Endothelial cell of umbilical vein (primary cell): ENCODE results near the gene SNAP25. TPM values are rescaled to one million over a fixed set of nuclear protein-coding genes. Genes with fewer than 3 reads are reported as not detected.

Experiments used
- BruUV-seq: library from RNA; stranded (reverse); fragments of 400-500 nt; replicated peaks from 2 replicates; lab custom pipeline; 2021; lab: Mats Ljungman, UMichigan
- CTCF ChIA-PET: fragments of 300-600, 350-600 bp; sonication (Branson Sonifier 250); formaldehyde crosslinking; loops from one replicate; lab custom pipeline; 2021; ENCODE audit warnings: antibody characterized with exemption, inconsistent platforms; lab: Charles Lee
- POLR2A ChIA-PET: fragments of 300-600, 350-600 bp; sonication (Branson Sonifier 250); formaldehyde crosslinking; loops from one replicate; lab custom pipeline; 2021; ENCODE audit warnings: antibody characterized with exemption, inconsistent platforms; lab: Charles Lee
- DNase-seq: peaks from one replicate; pipeline ENCODE4 v3.0.0-alpha.2; 2011; ENCODE audit warnings: low read depth, low spot score
- FAIRE-seq: peaks from 2 replicates; lab custom pipeline; 2011; peaks lifted over from hg19 to GRCh38; lab: Jason Lieb, UNC
- H2AFZ ChIP-seq: 2 replicates; pipeline ENCODE4 v1.6.0; 2012; ENCODE audit warnings: low read depth, low read length, control low read depth, inconsistent platforms
- H3K27ac ChIP-seq: 2 replicates; pipeline ENCODE4 v1.5.1; 2011; ENCODE audit warnings: low read depth, mild to moderate bottlenecking, control low read depth, low read length, moderate library complexity; ENCODE audit not compliant: insufficient read depth
- H3K27me3 ChIP-seq, 2 experiments: 2 replicates each; pipeline versions ENCODE4 v1.6.0 to v1.6.1; 2011; ENCODE audit warnings: low read length in 2 of 2, mixed read lengths in 1 of 2; ENCODE audit not compliant: control insufficient read depth in 2 of 2, insufficient read depth in 2 of 2
- H3K36me3 ChIP-seq, 2 experiments: 2 replicates in 1 of 2; 3 replicates in 1 of 2; pipeline ENCODE4 v1.5.1; 2011; ENCODE audit warnings: low read length in 2 of 2, mild to moderate bottlenecking in 1 of 2, moderate library complexity in 1 of 2; ENCODE audit not compliant: control insufficient read depth in 2 of 2, insufficient read depth in 2 of 2; ENCODE audit errors: extremely low read depth in 1 of 2
- H3K4me1 ChIP-seq: 3 replicates; pipeline ENCODE4 v1.5.1; 2011; ENCODE audit warnings: mild to moderate bottlenecking, low read length; ENCODE audit not compliant: control insufficient read depth, insufficient read depth; ENCODE audit errors: extremely low read depth
- H3K4me2 ChIP-seq: 2 replicates; pipeline ENCODE4 v1.6.1; 2011; ENCODE audit warnings: low read length, control low read depth, mixed read lengths; ENCODE audit not compliant: insufficient read depth
- H3K4me3 ChIP-seq, 3 experiments: fragments of 200-600 bp in 1 of 3; sonication (generic), shearing (Covaris generic) in 1 of 3; replicated peaks in 1 of 3; 2 replicates each; pipeline ENCODE4 v1.5.1; 2011 to 2016; ENCODE audit warnings: control low read depth in 3 of 3, low read length in 3 of 3, mild to moderate bottlenecking in 2 of 3, inconsistent platforms in 1 of 3, low read depth in 1 of 3, moderate library complexity in 1 of 3; ENCODE audit not compliant: insufficient read depth in 1 of 3
- H3K79me2 ChIP-seq: 2 replicates; pipeline ENCODE4 v1.6.0; 2012; ENCODE audit warnings: low read length, inconsistent platforms; ENCODE audit not compliant: control insufficient read depth, insufficient read depth
- H3K9ac ChIP-seq: replicated peaks from 2 replicates; pipeline ENCODE3; 2011; ENCODE audit warnings: low read length, control low read depth; ENCODE audit not compliant: insufficient read depth; ENCODE audit errors: extremely low read depth
- H3K9me1 ChIP-seq: replicated peaks from 3 replicates; pipeline ENCODE4 v1.6.0; 2011; ENCODE audit warnings: mild to moderate bottlenecking, low read length; ENCODE audit not compliant: control insufficient read depth, insufficient read depth; ENCODE audit errors: extremely low read depth
- H3K9me3 ChIP-seq: replicated peaks from 2 replicates; pipeline ENCODE4 v1.5.1; 2012; ENCODE audit warnings: low read length, inconsistent platforms; ENCODE audit not compliant: control insufficient read depth, insufficient read depth
- H4K20me1 ChIP-seq: replicated peaks from 2 replicates; pipeline ENCODE3; 2011; ENCODE audit warnings: mild to moderate bottlenecking, low read length; ENCODE audit not compliant: control insufficient read depth, insufficient read depth; ENCODE audit errors: extremely low read depth
- CTCF ChIP-seq, 2 donors: IDR thresholded peaks; 1 replicate in 1 of 2; 2 replicates in 1 of 2; pipeline ENCODE4 v1.5.1; 2011; ENCODE audit warnings: low read length in 2 of 2, mild to moderate bottlenecking in 2 of 2, moderate library complexity in 2 of 2, control low read depth in 1 of 2, inconsistent platforms in 1 of 2, low read depth in 1 of 2; ENCODE audit not compliant: insufficient read depth in 1 of 2; ENCODE audit errors: extremely low read depth in 1 of 2
- EZH2 ChIP-seq: IDR thresholded peaks from 2 replicates; pipeline ENCODE4 v1.6.1; 2012; ENCODE audit warnings: borderline replicate concordance, low read depth, mild to moderate bottlenecking, moderate library complexity, low read length, inconsistent platforms; ENCODE audit not compliant: severe bottlenecking
- FOS ChIP-seq: IDR thresholded peaks from 2 replicates; pipeline ENCODE4 v1.6.1; 2011; ENCODE audit warnings: mild to moderate bottlenecking, low read length, moderate library complexity, borderline replicate concordance; ENCODE audit not compliant: insufficient read depth
- GATA2 ChIP-seq: IDR thresholded peaks from 2 replicates; pipeline ENCODE4 v1.7.0; 2011; ENCODE audit warnings: low read depth, mild to moderate bottlenecking, moderate library complexity, mixed read lengths, low read length; ENCODE audit not compliant: insufficient read length, insufficient read depth
- JUN ChIP-seq: IDR thresholded peaks from 2 replicates; pipeline ENCODE4 v1.6.1; 2011; ENCODE audit warnings: borderline replicate concordance, low read depth; ENCODE audit not compliant: insufficient read length, insufficient read depth
- MAX ChIP-seq: IDR thresholded peaks from 2 replicates; pipeline ENCODE4 v1.6.1; 2011; ENCODE audit not compliant: insufficient read depth, insufficient read length
- MYC ChIP-seq: IDR thresholded peaks from one replicate; pipeline ENCODE4 v1.6.1; 2011; ENCODE audit warnings: mild to moderate bottlenecking, low read depth, low read length
- POLR2A ChIP-seq: IDR thresholded peaks from 2 replicates; pipeline ENCODE4 v1.6.1; 2012; ENCODE audit warnings: low read depth, mild to moderate bottlenecking, control low read depth, low read length
- POLR2AphosphoS5 ChIP-seq: IDR thresholded peaks from 2 replicates; pipeline ENCODE4 v1.6.1; 2012; ENCODE audit warnings: low read depth, mild to moderate bottlenecking, control low read depth, low read length, moderate library complexity; ENCODE audit not compliant: insufficient read depth
- dilution Hi-C: fragments of 300-500 bp; cut with MboI; formaldehyde crosslinking; loops from one replicate; pipeline ENCODE4 v1.15.0; 2019; ENCODE audit warnings: low sequenced_read_pairs; ENCODE audit not compliant: extremely low pct_ligation_motif_present
- intact Hi-C: fragments of 100-400 bp; cut with micrococcal nuclease; formaldehyde crosslinking; loops from one replicate; pipeline ENCODE4 v1.10.0; 2022
- polyA plus RNA-seq, 4 experiments: library from polyadenylated mRNA; depleted of rRNA in 3 of 4; stranded (reverse) in 3 of 4; unstranded in 1 of 4; fragments of >200 nt; gene quantifications; 2 replicates each; pipeline versions ENCODE4 v1.2.1 to v1.2.3, GENCODE V29; 2011 to 2012; ENCODE audit warnings: missing spikeins in 1 of 4
- total RNA-seq: library from RNA; stranded (reverse); gene quantifications from 2 replicates; pipeline ENCODE4 v1.2.3, GENCODE V29; 2021

Gene SNAP25
- total and polyA plus RNA-seq, 2 donors (not counting 3 experiments of a cell fraction or from before 2014, with no cell fraction given): 3.9 to 4.4 TPM

- no peak for FAIRE-seq
- H3K79me2 ChIP-seq: no peaks in the 10 kb centered on the region
- CTCF ChIA-PET: no interaction called here
Measured at GRCh38 chr20:10349118-10349517, 130.5 kb downstream of the SNAP25 start.

More at GRCh38 chr20:10349118-10349517, 130.5 kb downstream of the SNAP25 start:
- Histone ChIP-seq H3K4me1 (peaks cover 44% of the 10 kb centered on the region), H2AFZ (no peak overlapping the region), H3K9me1 (no peaks in the 10 kb centered on the region), H3K9ac (no peak overlapping the region), H3K4me3 (no peak overlapping the region), H3K27me3 (no peaks in the 10 kb centered on the region), H4K20me1 (no peaks in the 10 kb centered on the region), H3K36me3 (no peaks in the 10 kb centered on the region), H3K9me3 (no peaks in the 10 kb centered on the region), H3K4me2 (no peak overlapping the region), H3K27ac (no peak overlapping the region)
- intact Hi-C loops (no loop called here), dilution Hi-C loops (no loop called here)
- DNase-seq: no peak
- TF ChIP-seq GATA2 (no peak), POLR2A (no peak), MYC (no peak), EZH2 (no peak), CTCF (IDR thresholded peaks at IDR 0.05; ENCODE audit: extremely low read depth in 1 of 2, insufficient read depth in 1 of 2, low read depth in 1 of 2, low read length in 2 of 2) (no peak), FOS (no peak), MAX (no peak), POLR2AphosphoS5 (no peak), JUN (no peak)
- BruUV-seq: no TSS peak
- POLR2A ChIA-PET: no interaction called here
